Loucy (cell line): ENCODE measurements around the gene HSPA14.
"Not testable (repeated sequence)": the region's sequence is repeated elsewhere in the genome, so short reads cannot be mapped to it uniquely, and the experiment has no call there.

Experiments
- H2AFZ ChIP-seq: fragments of 200-600 bp; sonication (generic); 2 replicates; pipeline ENCODE4 v1.6.0; 2016; ENCODE audit warnings: antibody characterized with exemption, mild to moderate bottlenecking, low read length, moderate library complexity
- H3F3A ChIP-seq: fragments of 200-600 bp; 2 replicates; pipeline ENCODE4 v1.6.0; 2016; ENCODE audit warnings: antibody characterized with exemption, low read depth, mild to moderate bottlenecking
- H3K27me3 ChIP-seq: fragments of 200-600 bp; sonication (generic); 2 replicates; pipeline ENCODE4 v1.6.1; 2014; ENCODE audit warnings: low read length, mild to moderate bottlenecking; ENCODE audit not compliant: insufficient read depth, poor library complexity, severe bottlenecking
- H3K36me3 ChIP-seq: fragments of 200-600 bp; sonication (generic); 2 replicates; pipeline ENCODE4 v1.6.1; 2016; ENCODE audit warnings: low read length; ENCODE audit not compliant: insufficient read depth
- H3K4me1 ChIP-seq: fragments of 200-600 bp; sonication (generic); 2 replicates; pipeline ENCODE4 v1.5.1; 2014; ENCODE audit warnings: low read length, mild to moderate bottlenecking; ENCODE audit not compliant: insufficient read depth, poor library complexity, severe bottlenecking
- H3K4me2 ChIP-seq: fragments of 200-600 bp; sonication (generic); 2 replicates; pipeline ENCODE4 v1.6.0; 2014; ENCODE audit warnings: antibody characterized with exemption, low read length, low read depth, mild to moderate bottlenecking; ENCODE audit not compliant: poor library complexity, severe bottlenecking
- H3K4me3 ChIP-seq: fragments of 200-600 bp; sonication (generic); 2 replicates; pipeline ENCODE4 v1.5.1; 2014; ENCODE audit warnings: low read length, mild to moderate bottlenecking, mixed read lengths; ENCODE audit not compliant: poor library complexity, severe bottlenecking
- H3K79me2 ChIP-seq: fragments of 200-600 bp; sonication (generic); 2 replicates; pipeline ENCODE4 v1.6.1; 2014; ENCODE audit warnings: low read length; ENCODE audit not compliant: insufficient read depth
- H3K9ac ChIP-seq: fragments of 200-600 bp; sonication (generic); 2 replicates; pipeline ENCODE4 v1.6.0; 2014; ENCODE audit warnings: mild to moderate bottlenecking, low read depth, low read length, moderate library complexity; ENCODE audit not compliant: poor library complexity, severe bottlenecking
- H3K9me2 ChIP-seq: fragments of 200-600 bp; sonication (generic); replicated peaks from 2 replicates; pipeline ENCODE4 v1.6.1; 2016; ENCODE audit warnings: low read depth, low read length, mixed read lengths
- H3K9me3 ChIP-seq: fragments of 200-600 bp; sonication (generic); 2 replicates; pipeline ENCODE4 v1.6.1; 2014; ENCODE audit warnings: mild to moderate bottlenecking, antibody characterized with exemption, low read length, low read depth; ENCODE audit not compliant: insufficient read depth
- H4K20me1 ChIP-seq: fragments of 200-600 bp; sonication (generic); 2 replicates; pipeline ENCODE4 v1.6.0; 2014; ENCODE audit warnings: antibody characterized with exemption, low read length, mild to moderate bottlenecking; ENCODE audit not compliant: insufficient read depth, poor library complexity, severe bottlenecking
- CTCF ChIP-seq: fragments of 200-600 bp; sonication (generic); conservative IDR thresholded peaks from 2 replicates; pipeline ENCODE4 v1.5.1; 2014; ENCODE audit warnings: mild to moderate bottlenecking, antibody characterized with exemption, low read length
- EZH2phosphoT487 ChIP-seq: fragments of 200-600 bp; IDR thresholded peaks from 2 replicates; pipeline ENCODE4 v1.6.1; 2018; ENCODE audit warnings: antibody characterized with exemption, mild to moderate bottlenecking, moderate library complexity, borderline replicate concordance

Gene HSPA14

GRCh38 chr10:14905890-14906289 lies 67.8 kb downstream of the HSPA14 start:
- no peaks in the 10 kb centered on the region for H3K4me1 ChIP-seq
- H4K20me1 ChIP-seq, result peaks cover 9% of the 10 kb centered on the region
- no peak overlapping the region for H3K4me3 ChIP-seq
- H2AFZ ChIP-seq, result no peak overlapping the region
- H3K9ac ChIP-seq, result no peak overlapping the region
- no peaks in the 10 kb centered on the region for H3F3A ChIP-seq
- H3K9me3 ChIP-seq, result no peaks in the 10 kb centered on the region
- H3K36me3 ChIP-seq, result peaks cover 94% of the 10 kb centered on the region
- no peaks in the 10 kb centered on the region for H3K27me3 ChIP-seq
- H3K79me2 ChIP-seq, result 0 out of 2 replicates have a peak, but pooled peaks cover under 1% of the 10 kb centered on the region
- H3K9me2 ChIP-seq, result no peaks in the 10 kb centered on the region
- no peak for TF ChIP-seq CTCF
- no peak for TF ChIP-seq EZH2phosphoT487
- H3K4me2 ChIP-seq, result no peak overlapping the region

DNA sequence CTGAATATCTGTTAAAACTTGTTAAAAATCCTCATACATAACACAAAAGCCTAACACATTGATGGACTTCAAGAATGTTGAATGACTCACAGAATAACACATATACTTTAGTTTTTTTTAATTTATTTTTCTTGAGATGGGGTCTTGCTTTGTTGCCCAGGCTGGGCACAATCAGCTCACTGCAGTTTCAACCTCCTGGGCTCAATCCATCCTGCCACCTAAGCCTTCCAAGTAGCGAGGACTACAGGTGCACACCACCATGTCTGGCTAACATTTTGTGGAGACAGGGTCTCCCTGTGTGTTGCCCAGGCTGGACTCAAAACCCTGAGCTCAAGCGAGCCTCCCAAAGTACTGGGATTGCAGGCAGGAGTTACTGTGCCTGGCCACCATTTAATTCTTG lies 68.7 kb downstream of the HSPA14 start:
- H3K4me3 ChIP-seq, result no peak overlapping the region
- H3K4me2 ChIP-seq, result no peak overlapping the region
- H2AFZ ChIP-seq, result no peak overlapping the region
- H3K9me3 ChIP-seq, result no peaks in the 10 kb centered on the region
- no peaks in the 10 kb centered on the region for H3K27me3 ChIP-seq
- no peaks in the 10 kb centered on the region for H3K9me2 ChIP-seq
- H3F3A ChIP-seq, result no peaks in the 10 kb centered on the region
- H3K4me1 ChIP-seq, result no peaks in the 10 kb centered on the region
- peaks cover 94% of the 10 kb centered on the region for H3K36me3 ChIP-seq
- peaks cover 9% of the 10 kb centered on the region for H4K20me1 ChIP-seq
- no peaks in the 10 kb centered on the region for H3K79me2 ChIP-seq
- no peak overlapping the region for H3K9ac ChIP-seq
- no peak for TF ChIP-seq EZH2phosphoT487
- TF ChIP-seq CTCF, result no peak

DNA sequence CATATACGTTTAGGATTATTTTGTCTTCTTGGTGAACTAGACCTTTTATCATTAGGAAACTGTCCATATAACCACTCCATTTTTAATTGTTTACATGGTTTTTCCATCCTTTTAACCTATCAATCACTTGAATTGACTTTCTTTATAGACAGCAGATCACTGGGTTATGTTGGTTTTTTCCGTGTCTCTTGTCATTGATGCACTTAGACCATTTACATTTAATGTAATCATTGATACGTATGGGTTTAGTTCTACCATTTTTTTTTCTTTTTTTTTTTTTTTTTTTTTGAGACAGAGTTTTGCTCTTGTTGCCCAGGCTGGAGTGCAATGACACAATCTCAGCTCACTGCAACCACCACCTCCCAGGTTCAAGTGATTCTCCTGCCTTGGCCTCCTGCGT lies 69.5 kb downstream of the HSPA14 start:
- not testable (repeated sequence) for H3K27me3 ChIP-seq
- peaks cover 89% of the 10 kb centered on the region for H3K36me3 ChIP-seq

GRCh38 chr10:14909101-14909500 lies 71.0 kb downstream of the HSPA14 start:
- no peaks in the 10 kb centered on the region; the same call in 1 of the 2 replicates for H3K79me2 ChIP-seq
- no peaks in the 10 kb centered on the region for H3K9me2 ChIP-seq
- TF ChIP-seq EZH2phosphoT487, result no peak
- no peak for TF ChIP-seq CTCF
- H3K36me3 ChIP-seq, result peaks cover 85% of the 10 kb centered on the region
- no peaks in the 10 kb centered on the region for H3F3A ChIP-seq
- H3K9me3 ChIP-seq, result no peaks in the 10 kb centered on the region
- no peaks in the 10 kb centered on the region for H3K27me3 ChIP-seq
- H3K4me2 ChIP-seq, result no peak overlapping the region
- H4K20me1 ChIP-seq, result peaks cover 9% of the 10 kb centered on the region
- no peak overlapping the region for H2AFZ ChIP-seq
- no peaks in the 10 kb centered on the region for H3K4me1 ChIP-seq
- H3K9ac ChIP-seq, result no peak overlapping the region
- H3K4me3 ChIP-seq, result no peak overlapping the region

More for the DNA sequence above, 69.5 kb downstream of the HSPA14 start:
- not testable (repeated sequence) for H2AFZ ChIP-seq, H3K4me2 ChIP-seq, H4K20me1 ChIP-seq, H3K79me2 ChIP-seq, H3K4me3 ChIP-seq, H3K4me1 ChIP-seq, H3K9me3 ChIP-seq, H3K9me2 ChIP-seq, H3K9ac ChIP-seq, H3F3A ChIP-seq
